WI38 (cell line): ENCODE results near the gene PTPN3.
"Not testable (repeated sequence)": the region's sequence is repeated elsewhere in the genome, so short reads cannot be mapped to it uniquely, and the experiment has no call there.

Experiments
- H3K4me3 ChIP-seq: 2 replicates; pipeline ENCODE4 v1.5.1; 2011; ENCODE audit warnings: low read depth, mild to moderate bottlenecking, control low read depth, low read length
- TF ChIP-seq, protein P1 (sequence below): IDR thresholded peaks from 2 replicates; pipeline ENCODE4 v1.5.1; 2012; ENCODE audit warnings: low read depth, mild to moderate bottlenecking, control low read depth, low read length

Gene PTPN3

DNA sequence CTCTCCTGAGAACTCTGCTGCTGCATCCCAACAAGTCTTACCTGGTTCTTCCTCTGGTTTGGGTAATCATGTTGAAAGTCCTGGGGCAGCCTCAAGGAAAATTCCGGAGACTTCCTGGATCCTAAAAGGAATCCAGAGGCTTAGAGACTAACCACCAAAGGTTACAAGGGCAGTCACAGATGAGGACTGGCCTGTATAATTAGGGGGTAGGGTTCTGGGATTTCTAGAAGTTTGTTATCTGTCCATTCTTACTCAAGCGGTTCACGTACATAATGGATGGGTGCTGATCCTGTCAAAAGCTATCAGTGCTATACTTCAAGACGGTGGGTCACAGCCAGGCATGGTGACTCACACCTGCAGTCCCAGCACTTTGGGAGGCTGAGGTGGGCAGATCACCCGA lies 125.9 kb downstream of the PTPN3 start:
- no peak overlapping the region for H3K4me3 ChIP-seq
- TF ChIP-seq, protein P1, sequence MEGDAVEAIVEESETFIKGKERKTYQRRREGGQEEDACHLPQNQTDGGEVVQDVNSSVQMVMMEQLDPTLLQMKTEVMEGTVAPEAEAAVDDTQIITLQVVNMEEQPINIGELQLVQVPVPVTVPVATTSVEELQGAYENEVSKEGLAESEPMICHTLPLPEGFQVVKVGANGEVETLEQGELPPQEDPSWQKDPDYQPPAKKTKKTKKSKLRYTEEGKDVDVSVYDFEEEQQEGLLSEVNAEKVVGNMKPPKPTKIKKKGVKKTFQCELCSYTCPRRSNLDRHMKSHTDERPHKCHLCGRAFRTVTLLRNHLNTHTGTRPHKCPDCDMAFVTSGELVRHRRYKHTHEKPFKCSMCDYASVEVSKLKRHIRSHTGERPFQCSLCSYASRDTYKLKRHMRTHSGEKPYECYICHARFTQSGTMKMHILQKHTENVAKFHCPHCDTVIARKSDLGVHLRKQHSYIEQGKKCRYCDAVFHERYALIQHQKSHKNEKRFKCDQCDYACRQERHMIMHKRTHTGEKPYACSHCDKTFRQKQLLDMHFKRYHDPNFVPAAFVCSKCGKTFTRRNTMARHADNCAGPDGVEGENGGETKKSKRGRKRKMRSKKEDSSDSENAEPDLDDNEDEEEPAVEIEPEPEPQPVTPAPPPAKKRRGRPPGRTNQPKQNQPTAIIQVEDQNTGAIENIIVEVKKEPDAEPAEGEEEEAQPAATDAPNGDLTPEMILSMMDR, result no peak

DNA sequence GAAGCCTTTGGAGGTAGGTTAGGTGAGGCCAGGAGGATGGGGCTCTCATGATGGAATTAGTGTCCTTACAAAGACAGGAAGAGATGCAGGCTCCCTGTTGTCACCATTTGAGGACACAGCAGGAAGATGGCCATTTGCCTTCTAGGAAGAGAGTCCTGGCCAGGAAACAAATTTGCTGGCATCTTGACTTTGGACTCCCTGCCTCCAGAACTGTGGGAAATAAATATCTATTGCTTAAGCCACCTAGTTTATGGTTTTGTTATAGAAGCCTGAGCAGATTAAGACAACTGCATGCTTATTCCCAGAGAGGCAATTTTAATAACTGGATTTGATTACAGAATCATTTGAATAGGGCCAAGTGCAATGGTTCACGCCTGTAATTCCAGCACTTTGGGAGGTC lies 126.7 kb downstream of the PTPN3 start:
- H3K4me3 ChIP-seq, result no peak overlapping the region
- TF ChIP-seq, protein P1, result no peak

DNA sequence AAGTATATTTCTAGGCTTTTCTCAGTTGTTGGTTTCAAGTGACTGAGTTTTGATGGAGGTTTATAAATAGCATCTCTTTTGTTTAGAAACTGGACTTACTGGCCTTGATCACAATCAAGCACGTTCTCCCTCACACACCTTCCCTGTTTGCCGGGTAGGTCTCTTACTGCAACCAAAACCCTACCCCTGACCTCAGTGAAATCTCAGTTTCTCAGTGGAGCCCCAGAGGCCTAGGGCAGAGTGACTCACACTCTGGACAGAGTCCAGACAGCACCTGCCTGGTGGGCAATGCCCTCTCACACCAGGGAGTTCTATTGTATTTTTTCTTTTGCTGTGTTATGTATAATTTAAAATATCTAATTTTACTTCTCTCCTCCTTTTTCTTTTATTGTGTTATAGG lies 128.8 kb downstream of the PTPN3 start:
- TF ChIP-seq, protein P1, result no peak
- no peak overlapping the region for H3K4me3 ChIP-seq

DNA sequence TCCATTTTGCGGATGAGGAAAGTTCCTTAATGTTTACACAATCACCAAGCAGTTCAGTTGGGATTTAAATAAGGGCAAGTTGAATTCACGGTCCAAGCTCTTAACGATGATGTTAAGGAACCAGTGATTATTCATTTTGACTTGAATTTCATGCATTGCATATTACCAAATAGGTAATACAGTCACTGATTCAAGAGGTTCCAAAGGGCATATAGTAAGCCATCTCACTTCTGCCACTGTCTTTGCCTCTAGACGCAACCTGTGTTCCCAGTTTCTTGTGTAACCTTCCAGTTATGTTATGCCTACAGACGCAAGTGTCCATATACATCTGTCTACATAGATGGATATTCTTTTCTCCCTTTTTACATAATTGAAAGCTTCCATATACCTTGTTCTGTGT lies 137.3 kb downstream of the PTPN3 start:
- H3K4me3 ChIP-seq, result no peak overlapping the region
- TF ChIP-seq, protein P1, result no peak

DNA sequence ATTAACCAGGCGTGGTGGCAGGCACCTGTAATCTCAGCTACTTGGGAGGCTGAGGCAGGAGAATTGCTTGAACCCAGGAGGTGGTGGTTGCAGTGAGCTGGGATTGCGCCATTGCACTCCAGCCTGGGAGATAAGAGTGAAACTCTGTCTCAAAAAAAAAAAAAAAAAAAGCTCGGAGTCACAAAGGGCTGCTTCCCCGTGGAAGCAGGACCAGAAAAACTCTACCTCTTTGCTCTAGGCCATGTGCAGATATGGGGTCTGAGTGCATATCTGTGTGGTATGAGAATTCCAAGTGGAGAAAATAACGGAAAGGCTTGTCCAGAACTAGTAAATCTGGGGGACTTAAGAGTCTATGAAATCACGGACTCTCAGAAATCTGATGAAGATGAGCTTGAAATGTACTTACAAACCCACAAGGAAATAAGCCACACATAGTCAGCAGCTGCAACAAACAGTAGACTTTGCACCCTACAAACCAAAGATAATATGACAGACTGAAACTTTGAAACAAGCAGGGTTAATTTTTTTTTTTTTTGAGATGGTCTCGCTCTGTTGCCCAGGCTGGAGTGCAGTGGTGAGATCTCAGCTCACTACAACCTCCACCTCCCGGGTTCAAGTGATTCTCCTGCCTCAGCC lies 139.0 kb downstream of the PTPN3 start:
- not testable (repeated sequence) for H3K4me3 ChIP-seq

DNA sequence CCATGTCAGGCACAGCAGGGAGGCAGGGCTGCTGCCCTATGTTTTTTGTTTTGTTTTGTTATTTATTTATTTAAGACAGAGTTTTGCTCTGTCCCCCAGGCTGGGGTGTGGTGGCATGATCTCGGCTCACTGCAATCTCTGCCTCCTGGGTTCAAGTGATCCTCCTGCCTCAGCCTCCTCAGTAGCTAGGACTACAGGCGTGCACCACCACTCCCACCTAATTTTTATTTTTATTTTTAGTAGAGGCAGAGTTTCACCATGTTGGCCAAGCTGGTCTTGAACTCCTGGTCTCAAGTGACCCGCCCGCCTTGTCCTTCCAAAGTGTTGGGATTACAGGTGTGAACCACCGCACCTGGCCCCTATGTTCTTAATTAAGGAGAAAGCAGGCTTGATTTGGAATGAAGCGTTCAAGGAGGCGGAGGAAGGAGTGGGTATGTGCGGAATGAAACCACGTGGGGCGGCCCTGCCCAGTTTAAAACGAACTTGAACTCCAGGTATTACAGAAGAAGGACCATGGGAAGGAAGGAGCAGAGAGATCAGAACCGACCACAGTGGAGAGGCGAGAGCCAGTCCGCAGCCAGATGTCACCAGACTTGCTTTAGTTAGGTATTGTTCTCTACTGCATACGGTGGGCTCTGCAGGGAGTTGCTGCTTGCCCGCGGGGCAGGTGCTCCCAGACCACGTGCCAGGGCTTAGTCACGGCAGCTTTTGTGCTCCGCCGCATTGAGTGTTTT lies 142.4 kb downstream of the PTPN3 start:
- TF ChIP-seq, protein P1, result no peak
- H3K4me3 ChIP-seq, result no peak overlapping the region

DNA sequence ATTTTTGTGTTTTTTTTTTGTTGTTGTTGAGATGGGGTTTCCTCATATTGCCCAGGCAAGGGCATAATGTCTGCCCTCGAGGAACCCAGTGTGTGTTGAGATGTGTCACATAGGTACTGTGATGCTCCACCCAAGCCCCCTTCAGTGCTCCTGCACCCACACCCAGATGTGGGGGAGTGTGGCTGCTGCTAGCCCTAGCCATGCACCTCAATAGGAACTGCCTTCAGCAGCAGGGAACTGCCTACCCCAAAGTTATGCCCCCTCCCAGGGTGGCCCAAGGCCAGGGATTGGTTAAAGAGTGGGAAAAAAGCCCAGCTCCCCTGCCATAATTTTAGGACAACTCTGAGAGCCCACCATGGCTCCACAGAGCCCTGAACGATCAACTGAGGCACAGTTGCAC lies 143.9 kb downstream of the PTPN3 start:
- TF ChIP-seq, protein P1, result no peak
- no peak overlapping the region for H3K4me3 ChIP-seq
